Measurements from ENCODE around the gene CCNF. TPM values are rescaled to one million over a fixed set of nuclear protein-coding genes. Genes with fewer than 3 reads are reported as not detected.

The CCNF gene
- total and polyA plus RNA-seq, 9 of the 15 experiments (the other 6 are each of a cell fraction or from before 2014, with no cell fraction given) = 4.1 to 70.1 (median 29.5) TPM

Small RNA genes within 50 kb of the gene (microRNA-seq; reads per million reads assigned to microRNA genes)
- gene MIR6767 (ENCODE audit: borderline microRNAs expressed) (not detected), gene MIR6768 (ENCODE audit: borderline microRNAs expressed) (not detected)

Small RNA genes within 50 kb of the gene (small RNA-seq; reads per million reads assigned to genes)
- 0.11 reads per million for gene MIR6768

Other genes starting within 250 kb of the CCNF start
Only the 7 nearest of the 16 such genes appear.
- gene ABCA3, start 88.7 kb upstream of the CCNF start, total RNA-seq (2014; rRNA removed) = 6.9 and 11.0 TPM in 2 replicates
- 4.9 and 6.8 TPM in 2 replicates for gene ABCA3, start 88.7 kb upstream of the CCNF start, total RNA-seq (2014; rRNA removed; fragmentation: Illumina TruSeq; extraction: Trizol)
- gene ABCA3, start 88.7 kb upstream of the CCNF start, total RNA-seq (2015; rRNA removed; fragmentation: Illumina TruSeq; extraction: Trizol) = 5.6 and 6.1 TPM in 2 replicates
- 22.3 and 23.7 TPM in 2 replicates for gene ABCA3, start 88.7 kb upstream of the CCNF start, total RNA-seq (2021)
- 9.2 and 15.1 TPM in 2 replicates for gene ABCA3, start 88.7 kb upstream of the CCNF start, polyA plus RNA-seq (2011; rRNA removed)
- gene ABCA3, start 88.7 kb upstream of the CCNF start, polyA plus RNA-seq (2014; fragmentation: Illumina TruSeq; extraction: Trizol) = 15.4 and 18.8 TPM in 2 replicates
- under 1 TPM; 0.66 to 0.81 TPM for gene ABCA3, start 88.7 kb upstream of the CCNF start, polyA plus RNA-seq (2014; fragmentation: Nextera tagmentation; extraction: Ambion mirVana)
- 11.7 and 13.9 TPM in 2 replicates for gene ABCA3, start 88.7 kb upstream of the CCNF start, polyA plus RNA-seq (2014; rRNA removed)
- 50.2 and 66.0 TPM in 2 replicates for gene TEDC2, start 30.7 kb downstream of the CCNF start, total RNA-seq (2014; rRNA removed)
- 6.4 and 11.6 TPM in 2 replicates for gene TEDC2, start 30.7 kb downstream of the CCNF start, total RNA-seq (2014; rRNA removed; fragmentation: Illumina TruSeq; extraction: Trizol)
- gene TEDC2, start 30.7 kb downstream of the CCNF start, total RNA-seq (2015; rRNA removed; fragmentation: Illumina TruSeq; extraction: Trizol) = 25.8 and 28.4 TPM in 2 replicates
- 43.0 and 46.1 TPM in 2 replicates for gene TEDC2, start 30.7 kb downstream of the CCNF start, total RNA-seq (2021)
- 11.5 and 19.7 TPM in 2 replicates for gene TEDC2, start 30.7 kb downstream of the CCNF start, polyA plus RNA-seq (2011; rRNA removed)
- 17.6 and 21.1 TPM in 2 replicates for gene TEDC2, start 30.7 kb downstream of the CCNF start, polyA plus RNA-seq (2014; fragmentation: Illumina TruSeq; extraction: Trizol)
- gene TEDC2, start 30.7 kb downstream of the CCNF start, polyA plus RNA-seq (2014; fragmentation: Nextera tagmentation; extraction: Ambion mirVana) = 1 to 10 TPM in 1 of 2 experiments, under 1 TPM in 1; 0.75 to 2.2 TPM
- gene TEDC2, start 30.7 kb downstream of the CCNF start, polyA plus RNA-seq (2014; rRNA removed) = 46.1 and 57.0 TPM in 2 replicates
- not detected in 2 replicates for gene NTN3, start 41.9 kb downstream of the CCNF start, total RNA-seq (2014; rRNA removed)
- gene NTN3, start 41.9 kb downstream of the CCNF start, total RNA-seq (2014; rRNA removed; fragmentation: Illumina TruSeq; extraction: Trizol) = not detected in 2 replicates
- gene NTN3, start 41.9 kb downstream of the CCNF start, total RNA-seq (2015; rRNA removed; fragmentation: Illumina TruSeq; extraction: Trizol) = not detected in 2 replicates
- gene NTN3, start 41.9 kb downstream of the CCNF start, total RNA-seq (2021) = not detected in 2 replicates
- gene NTN3, start 41.9 kb downstream of the CCNF start, polyA plus RNA-seq (2011; rRNA removed) = not detected in 2 replicates
- gene NTN3, start 41.9 kb downstream of the CCNF start, polyA plus RNA-seq (2014; fragmentation: Illumina TruSeq; extraction: Trizol) = not detected in 2 replicates
- not detected for gene NTN3, start 41.9 kb downstream of the CCNF start, polyA plus RNA-seq (2014; fragmentation: Nextera tagmentation; extraction: Ambion mirVana)
- gene NTN3, start 41.9 kb downstream of the CCNF start, polyA plus RNA-seq (2014; rRNA removed) = not detected in 2 replicates
- gene TBC1D24, start 45.7 kb downstream of the CCNF start, total RNA-seq (2014; rRNA removed) = 7.2 and 13.4 TPM in 2 replicates
- gene TBC1D24, start 45.7 kb downstream of the CCNF start, total RNA-seq (2014; rRNA removed; fragmentation: Illumina TruSeq; extraction: Trizol) = 4.2 and 4.9 TPM in 2 replicates
- 9.1 and 11.2 TPM in 2 replicates for gene TBC1D24, start 45.7 kb downstream of the CCNF start, total RNA-seq (2015; rRNA removed; fragmentation: Illumina TruSeq; extraction: Trizol)
- gene TBC1D24, start 45.7 kb downstream of the CCNF start, total RNA-seq (2021) = 22.6 and 24.3 TPM in 2 replicates
- 5.7 and 9.4 TPM in 2 replicates for gene TBC1D24, start 45.7 kb downstream of the CCNF start, polyA plus RNA-seq (2011; rRNA removed)
- gene TBC1D24, start 45.7 kb downstream of the CCNF start, polyA plus RNA-seq (2014; fragmentation: Illumina TruSeq; extraction: Trizol) = 7.2 and 9.4 TPM in 2 replicates
- gene TBC1D24, start 45.7 kb downstream of the CCNF start, polyA plus RNA-seq (2014; fragmentation: Nextera tagmentation; extraction: Ambion mirVana) = 1 to 10 TPM; 1.7 to 4.2 TPM
- gene TBC1D24, start 45.7 kb downstream of the CCNF start, polyA plus RNA-seq (2014; rRNA removed) = 8.3 and 9.3 TPM in 2 replicates
- 28.4 and 48.6 TPM in 2 replicates for gene ATP6V0C, start 84.5 kb downstream of the CCNF start, total RNA-seq (2014; rRNA removed)
- 10.2 and 10.8 TPM in 2 replicates for gene ATP6V0C, start 84.5 kb downstream of the CCNF start, total RNA-seq (2014; rRNA removed; fragmentation: Illumina TruSeq; extraction: Trizol)
- gene ATP6V0C, start 84.5 kb downstream of the CCNF start, total RNA-seq (2015; rRNA removed; fragmentation: Illumina TruSeq; extraction: Trizol) = 22.7 and 24.3 TPM in 2 replicates
- 213 and 228 TPM in 2 replicates for gene ATP6V0C, start 84.5 kb downstream of the CCNF start, total RNA-seq (2021)
- 7.1 and 14.1 TPM in 2 replicates for gene ATP6V0C, start 84.5 kb downstream of the CCNF start, polyA plus RNA-seq (2011; rRNA removed)
- gene ATP6V0C, start 84.5 kb downstream of the CCNF start, polyA plus RNA-seq (2014; fragmentation: Illumina TruSeq; extraction: Trizol) = 44.5 and 83.3 TPM in 2 replicates
- 1 to 10 TPM; 2.9 to 5.2 TPM for gene ATP6V0C, start 84.5 kb downstream of the CCNF start, polyA plus RNA-seq (2014; fragmentation: Nextera tagmentation; extraction: Ambion mirVana)
- gene ATP6V0C, start 84.5 kb downstream of the CCNF start, polyA plus RNA-seq (2014; rRNA removed) = 63.0 and 66.3 TPM in 2 replicates
- 39.5 and 48.7 TPM in 2 replicates for gene AMDHD2, start 90.9 kb downstream of the CCNF start, total RNA-seq (2014; rRNA removed)
- gene AMDHD2, start 90.9 kb downstream of the CCNF start, total RNA-seq (2014; rRNA removed; fragmentation: Illumina TruSeq; extraction: Trizol) = 2.0 and 3.6 TPM in 2 replicates
- gene AMDHD2, start 90.9 kb downstream of the CCNF start, total RNA-seq (2015; rRNA removed; fragmentation: Illumina TruSeq; extraction: Trizol) = 23.0 and 24.9 TPM in 2 replicates
- gene AMDHD2, start 90.9 kb downstream of the CCNF start, total RNA-seq (2021) = 42.3 and 55.1 TPM in 2 replicates
- gene AMDHD2, start 90.9 kb downstream of the CCNF start, polyA plus RNA-seq (2011; rRNA removed) = 11.7 and 19.0 TPM in 2 replicates
- gene AMDHD2, start 90.9 kb downstream of the CCNF start, polyA plus RNA-seq (2014; fragmentation: Illumina TruSeq; extraction: Trizol) = 10.1 and 18.1 TPM in 2 replicates
- gene AMDHD2, start 90.9 kb downstream of the CCNF start, polyA plus RNA-seq (2014; fragmentation: Nextera tagmentation; extraction: Ambion mirVana) = under 1 TPM in 1 of 2 experiments, not detected in 1; 0.38 TPM
- 54.4 and 56.9 TPM in 2 replicates for gene AMDHD2, start 90.9 kb downstream of the CCNF start, polyA plus RNA-seq (2014; rRNA removed)
- not detected in 2 replicates for gene CEMP1, start 102.0 kb downstream of the CCNF start, total RNA-seq (2014; rRNA removed)
- not detected in 2 replicates for gene CEMP1, start 102.0 kb downstream of the CCNF start, total RNA-seq (2014; rRNA removed; fragmentation: Illumina TruSeq; extraction: Trizol)
- not detected in 2 replicates for gene CEMP1, start 102.0 kb downstream of the CCNF start, total RNA-seq (2015; rRNA removed; fragmentation: Illumina TruSeq; extraction: Trizol)
- gene CEMP1, start 102.0 kb downstream of the CCNF start, total RNA-seq (2021) = not detected in 2 replicates
- not detected in 2 replicates for gene CEMP1, start 102.0 kb downstream of the CCNF start, polyA plus RNA-seq (2011; rRNA removed)
- not detected in 2 replicates for gene CEMP1, start 102.0 kb downstream of the CCNF start, polyA plus RNA-seq (2014; fragmentation: Illumina TruSeq; extraction: Trizol)
- gene CEMP1, start 102.0 kb downstream of the CCNF start, polyA plus RNA-seq (2014; fragmentation: Nextera tagmentation; extraction: Ambion mirVana) = under 1 TPM in 1 of 2 experiments, not detected in 1; 0.45 TPM
- gene CEMP1, start 102.0 kb downstream of the CCNF start, polyA plus RNA-seq (2014; rRNA removed) = 0.05 TPM in 1 of 2 replicates, not detected in the other

All from K562 (cell line).